ENCODE results near the gene KIAA1217. TPM values are rescaled to one million over a fixed set of nuclear protein-coding genes. Genes with fewer than 3 reads are reported as not detected.

The KIAA1217 gene
- total and polyA plus RNA-seq, 2 of the 4 experiments (the other 2 are of a cell fraction) = 3.4 to 4.4 TPM

- ATAC-seq (ENCODE audit: low read depth) (no peak), DNase-seq (no peak)
- H2BK15ac ChIP-seq (ENCODE audit: low read depth, low read length) = no peak overlapping the region
- H3K23ac ChIP-seq (ENCODE audit: low read depth, low read length) = no peak overlapping the region
- H2BK120ac ChIP-seq (ENCODE audit: low read depth, low read length) = no peak overlapping the region
- intact Hi-C loops (cut with micrococcal nuclease) = no loop called here
- H3K56ac ChIP-seq (ENCODE audit: extremely low read depth, insufficient read depth, low read length) = no peak overlapping the region
- no peaks in the 10 kb centered on the region for H3K4me1 ChIP-seq (ENCODE audit: control insufficient read depth, insufficient read depth, low read length)
- H3K4me2 ChIP-seq (ENCODE audit: low read depth, low read length) = no peak overlapping the region
- no peak overlapping the region for H3K9ac ChIP-seq (ENCODE audit: low read depth, low read length)
- no peak overlapping the region for H3K18ac ChIP-seq (ENCODE audit: low read depth, low read length)
- H4K8ac ChIP-seq (ENCODE audit: low read depth in 2 of 2, low read length in 2 of 2) = no peak overlapping the region
- no peak overlapping the region for H3K27ac ChIP-seq (ENCODE audit: insufficient read depth, low read length)
- ChIA-PET POLR2A (ENCODE audit: unreplicated experiment) (no interaction called here), CTCF (no interaction called here)
- H2AK5ac ChIP-seq (ENCODE audit: low read depth, low read length) = no peak overlapping the region
- no peak overlapping the region for H2BK20ac ChIP-seq (ENCODE audit: low read depth, low read length)
- H4K91ac ChIP-seq (ENCODE audit: insufficient read depth, low read depth, low read length) = no peak overlapping the region
- H2AFZ ChIP-seq (replicated peaks; ENCODE audit: low read length, poor library complexity) = no peak overlapping the region
- no peak overlapping the region for H4K5ac ChIP-seq (ENCODE audit: low read depth, low read length)
- in situ Hi-C loops (cut with MboI; ENCODE audit: low sequenced_read_pairs) = no loop called here
- no peaks in the 10 kb centered on the region for H3K79me1 ChIP-seq (ENCODE audit: low read depth in 1 of 2, low read length in 2 of 2)
- no peak overlapping the region for H3K4ac ChIP-seq (ENCODE audit: low read depth, low read length)
- no peak for TF ChIP-seq RFX5 (IDR thresholded peaks at IDR 0.05; ENCODE audit: low read depth, low read length)
- TF ChIP-seq BHLHE40 (IDR thresholded peaks at IDR 0.05; ENCODE audit: low read depth, low read length) = no peak
- no peak for TF ChIP-seq MAFK (IDR thresholded peaks at IDR 0.05; ENCODE audit: low read depth, low read length)
- no peak for TF ChIP-seq MXI1 (IDR thresholded peaks at IDR 0.05; ENCODE audit: borderline replicate concordance, low read depth, low read length)
- no peak for TF ChIP-seq POLR2A (IDR thresholded peaks at IDR 0.05; ENCODE audit: low read depth, low read length)
- TF ChIP-seq CTCF (conservative IDR thresholded peaks at IDR 0.05; ENCODE audit: low read depth, low read length) = no peak
- no peak for TF ChIP-seq NFE2L2 (IDR thresholded peaks at IDR 0.05; ENCODE audit: low read depth, low read length)
- no peak for TF ChIP-seq USF2 (IDR thresholded peaks at IDR 0.05; ENCODE audit: low read depth, low read length)
- TF ChIP-seq SMC3 (IDR thresholded peaks at IDR 0.05; ENCODE audit: low read depth, low read length) = no peak
- no peak for TF ChIP-seq RAD21 (IDR thresholded peaks at IDR 0.05; ENCODE audit: low read length)
- H3K36me3 ChIP-seq (ENCODE audit: control insufficient read depth, insufficient read depth, low read length) = no peaks in the 10 kb centered on the region
- no TSS peak for BruUV-seq (replicated peaks)
- no peaks in the 10 kb centered on the region for H3K27me3 ChIP-seq (ENCODE audit: control insufficient read depth, insufficient read depth, low read length)
- 0% methylated on average over 1 of the region's 5 CpGs; no CpG with 5 or more reads in 1 of the 2 experiments for WGBS, 2 experiments (ENCODE audit: extremely low coverage in 2 of 2, insufficient read length in 1 of 2)
- H3K9me1 ChIP-seq (ENCODE audit: insufficient read depth, low read length) = no peaks in the 10 kb centered on the region
- dilution Hi-C loops (cut with HindIII; ENCODE audit: low sequenced_read_pairs, unreplicated experiment) = no loop called here
- H3K14ac ChIP-seq (replicated peaks; ENCODE audit: low read depth, low read length) = no peak overlapping the region
- H3K4me3 ChIP-seq (ENCODE audit: insufficient read depth, low read depth, low read length) = no peak overlapping the region
- no peak overlapping the region for H2BK5ac ChIP-seq (ENCODE audit: low read depth, low read length, poor library complexity, severe bottlenecking)
- no peak overlapping the region for H2AK9ac ChIP-seq (replicated peaks; ENCODE audit: low read depth, low read length, poor library complexity)
- H3K9me3 ChIP-seq (ENCODE audit: control insufficient read depth, insufficient read depth, low read length) = no peaks in the 10 kb centered on the region
- H4K20me1 ChIP-seq (ENCODE audit: insufficient read depth, low read length) = no peaks in the 10 kb centered on the region
These were observed 40.4 kb upstream of the KIAA1217 start for GRCh38 chr10:24168258-24169170.
